Measurements from ENCODE around the gene PFDN4. TPM values are rescaled to one million over a fixed set of nuclear protein-coding genes. Genes with fewer than 3 reads are reported as not detected.

Gene PFDN4
- total RNA-seq, 4 donors from 2014 or later: 46.4 to 72.7 (median 54.2) TPM

DNA sequence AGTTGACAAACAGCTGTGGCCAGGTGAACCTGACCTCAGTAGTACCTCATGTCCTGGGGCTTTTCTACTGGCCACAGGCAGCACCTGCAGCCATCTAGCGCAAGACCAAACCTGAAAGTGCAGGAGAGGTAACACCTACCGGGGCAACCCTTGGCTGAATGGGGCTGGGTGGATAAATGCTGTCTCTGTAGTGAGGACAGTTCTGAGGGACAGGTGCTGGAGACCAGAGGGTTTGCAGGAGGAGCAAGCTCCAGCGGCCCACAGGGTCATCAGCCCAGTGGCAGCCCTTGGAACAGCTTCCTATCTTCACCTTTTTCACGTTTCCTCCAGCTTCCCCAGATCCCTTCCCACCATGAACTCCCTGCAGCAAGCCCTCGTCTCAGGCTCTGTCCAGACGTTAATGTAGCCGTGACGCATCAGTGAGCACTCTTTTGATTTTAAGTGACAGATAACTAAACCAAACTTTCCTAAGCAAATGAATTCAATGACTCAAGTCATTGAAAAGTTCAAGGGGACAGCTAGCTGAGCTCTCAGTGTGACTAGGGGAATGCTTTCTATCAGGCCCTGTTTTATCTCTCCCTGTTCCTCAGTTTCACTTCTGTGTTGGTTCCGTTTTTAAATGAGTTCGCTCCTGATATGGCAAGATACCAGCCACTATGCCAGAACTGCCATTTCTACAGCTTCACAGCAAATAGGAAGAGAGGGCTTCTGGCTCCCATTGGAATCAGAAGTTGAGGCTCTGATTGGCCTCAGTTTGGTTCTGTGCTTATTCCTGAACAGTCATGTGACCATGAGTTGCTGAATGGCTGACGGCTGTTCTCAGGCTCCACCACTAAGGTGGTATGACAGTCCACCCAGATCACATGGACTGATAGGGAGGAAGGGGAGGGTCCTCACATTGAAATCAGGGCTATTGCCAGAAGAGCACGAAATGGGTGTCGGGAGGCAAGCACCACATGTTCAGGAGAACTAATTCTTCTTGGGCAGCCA is 12.1 kb upstream of the PFDN4 start:
- ATAC-seq (ENCODE audit: low FRiP score) (peak; percentile 28), DNase-seq (ENCODE audit: low spot score) (no peak)
- TF ChIP-seq, protein P1, sequence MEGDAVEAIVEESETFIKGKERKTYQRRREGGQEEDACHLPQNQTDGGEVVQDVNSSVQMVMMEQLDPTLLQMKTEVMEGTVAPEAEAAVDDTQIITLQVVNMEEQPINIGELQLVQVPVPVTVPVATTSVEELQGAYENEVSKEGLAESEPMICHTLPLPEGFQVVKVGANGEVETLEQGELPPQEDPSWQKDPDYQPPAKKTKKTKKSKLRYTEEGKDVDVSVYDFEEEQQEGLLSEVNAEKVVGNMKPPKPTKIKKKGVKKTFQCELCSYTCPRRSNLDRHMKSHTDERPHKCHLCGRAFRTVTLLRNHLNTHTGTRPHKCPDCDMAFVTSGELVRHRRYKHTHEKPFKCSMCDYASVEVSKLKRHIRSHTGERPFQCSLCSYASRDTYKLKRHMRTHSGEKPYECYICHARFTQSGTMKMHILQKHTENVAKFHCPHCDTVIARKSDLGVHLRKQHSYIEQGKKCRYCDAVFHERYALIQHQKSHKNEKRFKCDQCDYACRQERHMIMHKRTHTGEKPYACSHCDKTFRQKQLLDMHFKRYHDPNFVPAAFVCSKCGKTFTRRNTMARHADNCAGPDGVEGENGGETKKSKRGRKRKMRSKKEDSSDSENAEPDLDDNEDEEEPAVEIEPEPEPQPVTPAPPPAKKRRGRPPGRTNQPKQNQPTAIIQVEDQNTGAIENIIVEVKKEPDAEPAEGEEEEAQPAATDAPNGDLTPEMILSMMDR (IDR thresholded peaks at IDR 0.05): no peak

DNA sequence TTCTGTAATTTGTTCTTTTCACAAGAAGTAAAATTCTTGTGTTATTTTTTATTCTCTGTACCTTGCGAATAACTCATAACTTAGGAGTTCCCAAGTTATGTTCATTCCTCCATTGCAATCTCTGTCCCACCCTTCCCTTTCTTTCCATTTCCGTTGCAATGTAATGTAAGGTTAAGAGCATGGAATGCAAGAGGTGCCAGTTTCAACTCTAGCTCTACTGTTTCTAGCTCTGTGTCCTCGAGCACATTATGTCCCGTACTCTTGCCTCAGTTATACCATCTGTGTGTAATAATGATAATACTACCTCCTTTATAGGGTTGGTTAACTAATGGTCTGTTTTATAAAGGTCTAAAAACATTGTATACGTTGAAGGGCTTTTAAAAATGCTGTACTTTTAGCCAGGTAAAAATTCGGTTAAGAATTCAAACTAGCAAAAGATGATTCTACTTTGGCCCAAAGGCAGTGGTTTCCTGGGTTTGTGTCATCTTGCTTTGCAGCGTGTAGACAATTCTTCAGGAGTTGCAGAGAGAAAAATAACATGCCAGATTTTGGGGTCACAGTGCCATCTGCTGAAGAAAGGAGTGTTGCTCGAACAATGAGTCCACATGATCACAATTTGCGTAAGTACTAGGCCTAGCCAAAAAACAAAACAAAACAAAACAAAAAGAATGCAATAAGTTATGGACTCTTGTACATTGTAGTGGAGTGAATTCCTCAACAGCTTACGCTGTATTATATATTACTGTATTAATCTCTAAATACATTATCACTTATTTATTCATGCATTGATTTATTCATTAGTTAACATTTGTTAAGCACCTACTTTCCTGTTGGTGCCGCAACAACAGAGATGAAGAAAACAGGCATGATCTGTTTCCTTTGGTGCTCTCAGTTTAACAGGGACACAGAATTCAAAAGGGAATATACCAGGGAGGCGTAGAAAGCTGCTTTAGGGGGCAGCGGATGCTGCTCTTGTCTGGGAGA is 10.0 kb upstream of the PFDN4 start:
- TF ChIP-seq, protein P1 (IDR thresholded peaks at IDR 0.05): no peak
- no peak for DNase-seq (ENCODE audit: low spot score)
- ATAC-seq (ENCODE audit: low FRiP score): no peak

DNA sequence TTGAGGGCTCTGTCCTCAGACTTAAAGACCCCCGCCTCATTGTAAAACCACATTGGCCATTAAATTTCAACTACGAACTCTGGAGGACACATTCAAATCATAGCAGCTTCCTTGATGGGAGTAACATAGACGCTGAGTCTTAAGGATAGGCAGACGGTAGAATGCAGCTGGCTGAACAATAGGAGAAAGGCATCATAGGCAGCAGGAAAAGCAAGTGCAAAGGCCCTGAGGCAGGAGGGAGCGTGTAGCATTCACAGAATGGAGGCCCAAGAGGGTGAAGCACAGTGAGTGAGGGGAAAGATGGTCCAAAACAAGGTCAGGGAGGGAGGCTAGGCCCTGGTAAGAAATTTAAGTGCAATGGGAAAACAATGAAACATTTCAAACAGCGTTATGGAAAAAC is 8.6 kb upstream of the PFDN4 start:
- TF ChIP-seq, protein P1 (IDR thresholded peaks at IDR 0.05): no peak
- DNase-seq (ENCODE audit: low spot score): no peak
- no peak for ATAC-seq (ENCODE audit: low FRiP score)

DNA sequence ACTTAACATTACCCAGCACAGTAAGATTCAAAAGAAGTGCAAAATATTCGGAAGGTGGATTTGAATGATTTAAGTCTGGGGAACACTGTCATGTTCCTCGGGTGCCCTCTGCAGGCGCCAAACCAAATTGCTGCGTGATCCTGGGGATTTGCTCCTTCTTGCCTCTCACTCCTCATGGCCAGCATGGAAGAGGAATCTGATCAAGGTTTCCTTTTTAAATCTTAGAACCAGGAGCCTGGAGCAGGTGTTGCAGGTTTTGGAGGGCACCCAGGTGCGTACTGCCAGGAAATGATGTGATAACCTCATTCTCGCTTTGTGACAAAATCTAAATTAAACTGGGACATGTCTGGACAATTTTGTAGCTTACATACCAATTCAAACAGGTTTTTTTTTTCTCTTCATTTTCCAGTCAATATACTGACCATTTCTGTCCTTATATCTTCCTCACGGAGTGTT is 8.1 kb upstream of the PFDN4 start:
- TF ChIP-seq, protein P1 (IDR thresholded peaks at IDR 0.05): peak in 2 of 3 donors; percentile 12 to 67
- ATAC-seq (ENCODE audit: low FRiP score) (no peak), DNase-seq (ENCODE audit: low spot score) (peak; percentile 83)

DNA sequence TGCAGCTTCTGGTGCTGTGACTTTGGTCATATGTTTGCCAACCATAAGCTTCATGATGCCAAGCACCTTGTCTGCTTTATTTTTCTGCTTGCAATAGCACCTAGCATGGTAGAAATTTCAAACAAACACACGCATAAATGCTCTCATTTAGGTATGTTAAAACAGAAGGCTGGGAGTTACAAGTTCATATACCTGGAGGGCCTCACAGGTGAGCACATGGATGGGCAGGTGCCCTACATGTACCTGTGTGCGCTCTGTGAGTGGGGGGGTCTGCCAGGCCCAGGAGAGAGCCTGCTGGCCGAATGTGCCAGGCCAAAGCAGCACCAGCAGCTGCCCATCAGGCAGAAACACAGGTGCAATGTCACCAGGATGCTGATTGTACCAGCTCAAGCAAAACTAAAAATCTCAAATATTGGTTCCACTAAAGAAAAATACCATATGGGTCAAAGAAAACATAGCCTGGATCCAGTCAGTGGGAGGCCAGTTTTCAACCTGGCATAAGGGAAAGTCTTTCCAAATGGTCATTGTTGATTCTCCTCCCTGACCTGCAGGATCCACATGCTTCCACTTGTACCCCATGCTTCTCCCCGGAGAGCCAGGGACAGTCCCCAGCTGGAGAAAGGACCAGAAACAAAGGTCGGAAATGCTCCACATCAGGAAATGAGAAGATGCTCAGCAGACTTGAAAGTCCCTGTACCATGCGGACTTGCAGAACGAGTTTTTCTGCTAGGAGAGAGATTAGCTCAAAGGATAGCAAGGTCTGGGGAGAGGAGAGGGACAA is 7.2 kb upstream of the PFDN4 start:
- no peak for ATAC-seq (ENCODE audit: low FRiP score)
- no peak for DNase-seq (ENCODE audit: low spot score)
- TF ChIP-seq, protein P1 (IDR thresholded peaks at IDR 0.05): no peak

DNA sequence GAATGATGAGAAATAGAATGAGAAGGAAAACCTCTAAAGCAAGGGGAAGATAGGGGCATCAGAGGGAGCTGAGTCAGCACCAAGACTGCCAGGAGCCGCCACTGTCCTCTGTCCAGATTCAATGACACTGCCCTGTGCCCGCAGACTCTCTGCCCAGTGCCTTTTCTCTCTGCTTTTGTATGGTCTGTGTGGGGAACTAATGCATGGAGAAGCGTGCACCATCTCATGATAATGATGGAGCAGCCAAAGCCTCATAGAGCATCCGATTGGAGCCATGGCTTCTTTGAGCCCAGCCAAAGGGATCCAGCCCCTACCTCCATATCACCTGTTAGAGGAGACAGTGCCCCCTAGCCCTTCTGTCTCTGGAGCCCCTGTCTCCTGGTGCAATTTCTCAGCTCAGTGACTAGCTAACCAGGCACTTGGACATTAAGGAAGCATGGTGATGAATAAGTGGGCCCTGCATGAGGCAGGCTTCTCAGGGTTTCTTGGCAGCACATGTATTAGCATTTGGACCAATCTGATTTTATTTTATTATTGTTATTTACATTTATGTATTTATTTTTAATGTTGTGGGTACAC is 6.5 kb upstream of the PFDN4 start:
- TF ChIP-seq, protein P1 (IDR thresholded peaks at IDR 0.05): no peak
- ATAC-seq (ENCODE audit: low FRiP score): no peak
- no peak for DNase-seq (ENCODE audit: low spot score)

Measured in omental fat pad (tissue), 4 donors.